GM20000 (cell line): Measurements from ENCODE around the gene IGSF23.

ENCODE experiments used
- DNase-seq: peaks from one replicate; pipeline ENCODE4 v3.0.0; 2012; ENCODE audit warnings: low spot score
- TF ChIP-seq, protein P1 (sequence below): IDR thresholded peaks from 2 replicates; pipeline ENCODE4 v1.5.1; 2012; ENCODE audit warnings: mild to moderate bottlenecking, control low read depth; ENCODE audit errors: extremely low read depth, missing control alignments

IGSF23 gene

DNA sequence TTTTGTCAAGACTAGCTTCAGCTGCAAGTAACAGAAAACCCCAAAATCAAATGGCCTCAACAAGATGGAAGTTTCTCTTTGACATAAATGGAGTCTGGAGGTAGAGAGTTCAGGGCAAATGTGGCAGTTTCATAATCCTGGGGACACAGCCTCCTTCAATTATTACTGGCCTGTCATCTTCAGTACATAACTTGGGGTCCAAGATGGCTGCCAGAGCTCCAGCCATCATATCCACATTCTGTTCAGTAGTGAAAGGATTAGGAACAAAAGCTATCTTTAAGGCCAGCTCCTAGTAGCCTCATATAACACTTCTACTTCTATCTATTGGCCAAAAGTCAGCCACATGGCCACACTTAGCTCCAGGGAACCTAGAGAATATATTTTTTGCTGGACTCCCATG, 15.0 kb upstream of the IGSF23 start:
- DNase-seq, result no peak
- TF ChIP-seq, protein P1, sequence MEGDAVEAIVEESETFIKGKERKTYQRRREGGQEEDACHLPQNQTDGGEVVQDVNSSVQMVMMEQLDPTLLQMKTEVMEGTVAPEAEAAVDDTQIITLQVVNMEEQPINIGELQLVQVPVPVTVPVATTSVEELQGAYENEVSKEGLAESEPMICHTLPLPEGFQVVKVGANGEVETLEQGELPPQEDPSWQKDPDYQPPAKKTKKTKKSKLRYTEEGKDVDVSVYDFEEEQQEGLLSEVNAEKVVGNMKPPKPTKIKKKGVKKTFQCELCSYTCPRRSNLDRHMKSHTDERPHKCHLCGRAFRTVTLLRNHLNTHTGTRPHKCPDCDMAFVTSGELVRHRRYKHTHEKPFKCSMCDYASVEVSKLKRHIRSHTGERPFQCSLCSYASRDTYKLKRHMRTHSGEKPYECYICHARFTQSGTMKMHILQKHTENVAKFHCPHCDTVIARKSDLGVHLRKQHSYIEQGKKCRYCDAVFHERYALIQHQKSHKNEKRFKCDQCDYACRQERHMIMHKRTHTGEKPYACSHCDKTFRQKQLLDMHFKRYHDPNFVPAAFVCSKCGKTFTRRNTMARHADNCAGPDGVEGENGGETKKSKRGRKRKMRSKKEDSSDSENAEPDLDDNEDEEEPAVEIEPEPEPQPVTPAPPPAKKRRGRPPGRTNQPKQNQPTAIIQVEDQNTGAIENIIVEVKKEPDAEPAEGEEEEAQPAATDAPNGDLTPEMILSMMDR, result no peak

DNA sequence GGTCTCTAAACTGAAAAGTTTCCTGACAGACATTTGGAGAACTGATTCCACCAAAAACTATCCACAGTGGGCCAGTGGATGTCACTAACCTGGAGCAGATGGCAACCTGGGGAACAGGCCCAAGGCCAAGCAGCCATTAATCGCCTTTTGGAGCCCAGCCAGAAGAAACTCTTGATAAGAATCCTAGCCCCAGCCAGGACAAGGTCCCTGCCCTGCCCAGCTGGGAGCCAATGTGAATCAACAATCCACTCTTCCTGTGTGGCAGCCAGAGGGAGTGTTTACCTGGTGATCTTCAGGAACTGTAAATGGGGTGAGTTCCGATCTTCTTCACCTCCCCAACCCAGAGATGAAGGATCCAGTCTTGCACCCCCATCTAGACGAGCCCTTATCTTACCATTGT, 14.5 kb upstream of the IGSF23 start:
- TF ChIP-seq, protein P1, result no peak
- DNase-seq, result no peak

DNA sequence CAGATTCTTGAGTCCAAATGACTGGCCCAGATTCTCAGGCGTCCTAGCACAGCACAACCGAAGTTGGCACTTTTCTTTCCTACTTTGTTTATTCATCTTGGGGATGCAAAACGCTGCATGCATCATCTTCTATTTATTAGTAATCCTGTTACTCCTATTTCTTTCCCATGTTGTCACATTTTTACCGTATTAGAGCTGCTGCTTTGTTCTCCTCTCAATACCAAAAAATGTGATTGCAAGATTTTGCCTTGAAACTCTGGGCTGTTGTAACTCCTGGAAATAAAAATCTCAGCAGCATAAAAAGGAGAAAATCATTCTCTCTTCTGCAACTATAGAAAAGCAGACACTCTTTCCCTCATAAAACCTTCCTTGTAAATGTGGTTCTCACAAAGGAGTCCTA, 12.9 kb upstream of the IGSF23 start:
- DNase-seq, result no peak
- TF ChIP-seq, protein P1, result no peak

DNA sequence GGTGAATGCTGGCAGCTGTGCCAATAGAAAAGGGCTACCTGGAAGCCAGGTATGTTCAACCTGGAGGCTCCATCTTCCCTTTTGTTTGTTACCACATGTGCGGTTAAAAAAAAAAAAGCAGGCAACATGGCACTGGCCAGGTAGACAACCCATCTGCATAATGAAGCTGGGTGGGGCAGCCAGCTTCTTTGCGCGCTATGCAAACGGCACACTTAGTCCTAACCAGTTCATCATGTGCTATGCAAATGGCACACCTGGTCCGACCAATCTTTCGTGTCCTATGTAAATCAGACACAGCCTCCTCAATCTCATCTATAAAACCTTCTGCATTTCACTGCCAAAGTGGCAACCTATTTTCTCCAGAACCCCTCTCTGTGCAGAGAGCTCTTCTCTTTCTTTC, 11.3 kb upstream of the IGSF23 start:
- TF ChIP-seq, protein P1, result no peak
- no peak for DNase-seq

DNA sequence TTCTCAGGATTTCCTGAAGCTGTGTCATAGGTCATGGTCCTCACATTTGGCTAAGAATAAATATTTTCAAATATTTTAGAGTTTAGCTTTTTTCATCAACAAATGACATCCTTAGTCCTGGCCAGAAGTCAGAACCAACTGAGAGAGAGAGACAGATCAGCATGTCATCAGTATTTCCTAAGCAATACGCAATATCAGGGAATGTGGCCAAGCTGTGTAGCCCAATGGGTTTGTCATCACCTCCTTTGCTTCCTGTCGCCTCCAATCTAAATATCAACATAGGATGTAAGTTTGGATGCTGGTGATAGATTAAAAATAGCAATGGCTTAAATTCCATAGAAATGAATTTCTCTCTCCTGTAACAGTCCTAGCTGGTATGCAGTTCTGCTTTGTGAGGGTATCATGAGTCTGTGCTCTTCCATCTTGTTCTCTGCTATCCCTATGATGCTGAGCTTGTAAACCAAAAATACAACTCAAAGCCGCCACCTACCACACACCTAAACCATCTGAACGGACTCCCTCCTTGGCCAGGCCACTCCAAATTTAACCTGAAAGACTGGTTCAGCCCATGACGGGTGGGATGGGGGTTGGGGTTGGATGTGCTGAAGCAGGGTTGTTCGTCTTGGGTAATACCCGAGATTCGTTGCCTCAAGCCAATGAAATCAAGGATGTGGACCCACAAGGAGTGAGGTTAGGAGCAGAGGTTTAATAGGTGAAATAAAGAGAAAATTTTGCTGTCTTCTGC, 10.0 kb upstream of the IGSF23 start:
- TF ChIP-seq, protein P1, result no peak

DNA sequence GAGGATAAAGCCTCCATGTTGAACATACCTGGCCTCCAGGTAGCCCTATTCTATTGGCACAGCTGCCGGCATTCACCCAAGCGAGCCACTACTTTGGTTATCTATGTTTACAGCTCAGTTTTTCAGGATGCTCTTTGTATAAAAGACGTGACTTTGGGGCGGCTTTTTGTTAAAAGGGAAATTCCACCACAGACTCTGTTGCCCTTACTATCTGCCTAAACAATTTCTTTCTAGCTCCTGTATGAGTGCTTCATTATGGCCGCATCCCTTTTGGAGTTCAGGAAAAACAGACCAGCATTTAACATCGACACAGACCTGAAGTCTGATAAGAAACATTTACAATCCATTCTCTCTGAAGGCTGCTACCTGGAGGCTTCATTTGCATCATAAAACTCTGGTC, 9.1 kb upstream of the IGSF23 start:
- TF ChIP-seq, protein P1, result no peak
- DNase-seq, result no peak

More for the DNA sequence above, 10.0 kb upstream of the IGSF23 start:
- no peak for DNase-seq

DNA sequence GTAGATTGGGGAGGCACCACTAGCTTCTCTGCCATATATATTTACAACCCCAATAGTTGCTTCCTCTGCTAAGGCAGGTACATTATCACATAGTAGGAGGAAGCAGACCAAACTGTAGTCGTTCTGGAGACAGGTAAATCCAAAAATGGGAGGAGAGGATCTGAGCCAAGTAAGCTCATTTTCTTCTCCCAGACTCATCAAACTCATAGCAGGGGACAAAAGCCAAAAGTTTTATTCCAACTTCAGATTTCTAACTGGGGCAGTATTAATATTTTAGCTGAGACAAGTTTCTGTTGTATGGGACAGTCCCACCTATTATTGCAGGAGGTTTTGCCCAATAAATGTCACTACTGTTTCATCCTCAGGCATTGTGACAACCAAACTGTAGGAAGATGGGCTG, 7.8 kb upstream of the IGSF23 start:
- no peak for DNase-seq
- TF ChIP-seq, protein P1, result no peak
